ENCODE measurements around the gene AKAP6. TPM values are rescaled to one million over a fixed set of nuclear protein-coding genes. Genes with fewer than 3 reads are reported as not detected.

The AKAP6 gene
- total RNA-seq, 1 experiment from 2014 or later, result 1.1 TPM

DNA sequence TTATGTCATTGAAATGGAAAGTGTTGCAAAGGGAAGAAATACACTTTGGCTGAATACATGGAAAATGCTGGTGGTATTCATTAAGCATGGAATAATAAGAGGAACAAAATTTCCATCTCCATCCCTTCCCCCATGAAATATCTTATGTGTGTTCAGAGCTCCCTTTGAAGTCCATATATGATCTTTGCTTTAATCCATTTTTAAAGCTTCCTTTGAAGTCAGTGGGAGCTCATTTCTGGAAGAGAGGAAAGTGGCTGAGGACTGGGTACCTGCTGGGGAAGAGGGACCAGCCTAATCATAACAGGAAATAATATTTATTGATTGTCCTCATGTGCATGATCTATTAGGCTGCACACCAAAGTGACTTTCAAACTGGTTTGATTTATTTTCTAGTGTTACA, 49.2 kb downstream of the AKAP6 start:
- TF ChIP-seq, protein P1, sequence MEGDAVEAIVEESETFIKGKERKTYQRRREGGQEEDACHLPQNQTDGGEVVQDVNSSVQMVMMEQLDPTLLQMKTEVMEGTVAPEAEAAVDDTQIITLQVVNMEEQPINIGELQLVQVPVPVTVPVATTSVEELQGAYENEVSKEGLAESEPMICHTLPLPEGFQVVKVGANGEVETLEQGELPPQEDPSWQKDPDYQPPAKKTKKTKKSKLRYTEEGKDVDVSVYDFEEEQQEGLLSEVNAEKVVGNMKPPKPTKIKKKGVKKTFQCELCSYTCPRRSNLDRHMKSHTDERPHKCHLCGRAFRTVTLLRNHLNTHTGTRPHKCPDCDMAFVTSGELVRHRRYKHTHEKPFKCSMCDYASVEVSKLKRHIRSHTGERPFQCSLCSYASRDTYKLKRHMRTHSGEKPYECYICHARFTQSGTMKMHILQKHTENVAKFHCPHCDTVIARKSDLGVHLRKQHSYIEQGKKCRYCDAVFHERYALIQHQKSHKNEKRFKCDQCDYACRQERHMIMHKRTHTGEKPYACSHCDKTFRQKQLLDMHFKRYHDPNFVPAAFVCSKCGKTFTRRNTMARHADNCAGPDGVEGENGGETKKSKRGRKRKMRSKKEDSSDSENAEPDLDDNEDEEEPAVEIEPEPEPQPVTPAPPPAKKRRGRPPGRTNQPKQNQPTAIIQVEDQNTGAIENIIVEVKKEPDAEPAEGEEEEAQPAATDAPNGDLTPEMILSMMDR (conservative IDR thresholded peaks at IDR 0.05), result no peak
- H3K27me3 ChIP-seq (ENCODE audit: insufficient read depth, low read length), result no peaks in the 10 kb centered on the region
- H3K4me3 Mint-ChIP-seq, result no peak overlapping the region
- H3K56ac ChIP-seq (ENCODE audit: insufficient read length, low read depth, low read length), result no peak overlapping the region
- H2BK15ac ChIP-seq (ENCODE audit: low read depth, low read length), result no peak overlapping the region
- no peak overlapping the region for H3K18ac ChIP-seq (ENCODE audit: insufficient read length, low read depth, low read length)
- H3K27ac Mint-ChIP-seq, result no peak overlapping the region
- no peaks in the 10 kb centered on the region for H3K23me2 ChIP-seq (ENCODE audit: insufficient read length, low read depth, low read length, poor library complexity, severe bottlenecking)
- H3K36me3 Mint-ChIP-seq (ENCODE audit: insufficient read depth in 1 of 3, low read depth in 3 of 3), result no peaks in the 10 kb centered on the region
- no peak overlapping the region for H4K8ac ChIP-seq (replicated peaks; ENCODE audit: insufficient read length, low read depth, low read length)
- H3K27me3 Mint-ChIP-seq (ENCODE audit: low read depth), result no peaks in the 10 kb centered on the region
- no peaks in the 10 kb centered on the region for H3K9me3 ChIP-seq (ENCODE audit: control insufficient read depth, low read depth, low read length)
- H3K4me2 ChIP-seq (ENCODE audit: insufficient read depth, insufficient read length, low read length), result no peak overlapping the region
- H2AFZ ChIP-seq (ENCODE audit: low read length), result no peak overlapping the region
- no peak overlapping the region for H2BK20ac ChIP-seq (ENCODE audit: low read depth, low read length, poor library complexity, severe bottlenecking)
- no peak overlapping the region for H3K23ac ChIP-seq (ENCODE audit: insufficient read length, low read depth, low read length)
- H3K79me1 ChIP-seq (ENCODE audit: insufficient read depth, low read depth, low read length, poor library complexity, severe bottlenecking), result no peaks in the 10 kb centered on the region
- no peak overlapping the region for H2BK120ac ChIP-seq (ENCODE audit: low read depth, low read length, poor library complexity, severe bottlenecking)
- H3K27ac ChIP-seq (ENCODE audit: insufficient read length, low read depth, low read length), result no peak overlapping the region
- no peak overlapping the region for H2AK5ac ChIP-seq (ENCODE audit: insufficient read length, low read length)
- H3K4ac ChIP-seq (ENCODE audit: low read depth, low read length), result no peak overlapping the region
- DNase-seq, result no peak
- H3K9ac ChIP-seq (ENCODE audit: extremely low read depth, insufficient read length, low read length), result no peak overlapping the region
- H3K14ac ChIP-seq (ENCODE audit: insufficient read depth, low read length), result no peak overlapping the region
- no peaks in the 10 kb centered on the region for H3K9me3 Mint-ChIP-seq
- no peak overlapping the region for H2BK12ac ChIP-seq (ENCODE audit: insufficient read length, low read depth, low read length)
- H2BK5ac ChIP-seq (ENCODE audit: insufficient read length, low read length), result no peak overlapping the region
- no peak overlapping the region for H4K91ac ChIP-seq (ENCODE audit: insufficient read length, low read depth, low read length)
- H4K20me1 ChIP-seq (ENCODE audit: control insufficient read depth, insufficient read depth, insufficient read length), result no peaks in the 10 kb centered on the region
- no peak overlapping the region for H3T11ph ChIP-seq (ENCODE audit: low read length)
- no peaks in the 10 kb centered on the region for H3K79me2 ChIP-seq (ENCODE audit: insufficient read depth, low read length)
- no peak overlapping the region for H4K5ac ChIP-seq (ENCODE audit: insufficient read length, low read depth, low read length)
- peaks cover 3% of the 10 kb centered on the region in 2 experiments; a peak in 2 of 4 replicates for H3K4me1 Mint-ChIP-seq
- no peaks in the 10 kb centered on the region for H3K4me1 ChIP-seq (ENCODE audit: insufficient read depth, low read length)

Data from H9 (cell line).